Fibroblast of skin of right quadriceps (primary cell): ENCODE results near the gene KIF3B.
"Not testable (repeated sequence)": the region's sequence is repeated elsewhere in the genome, so short reads cannot be mapped to it uniquely, and the experiment has no call there.

Source experiments
- DNase-seq: peaks from one replicate; pipeline ENCODE4 v3.0.0-alpha.2; 2013

Gene KIF3B

DNA sequence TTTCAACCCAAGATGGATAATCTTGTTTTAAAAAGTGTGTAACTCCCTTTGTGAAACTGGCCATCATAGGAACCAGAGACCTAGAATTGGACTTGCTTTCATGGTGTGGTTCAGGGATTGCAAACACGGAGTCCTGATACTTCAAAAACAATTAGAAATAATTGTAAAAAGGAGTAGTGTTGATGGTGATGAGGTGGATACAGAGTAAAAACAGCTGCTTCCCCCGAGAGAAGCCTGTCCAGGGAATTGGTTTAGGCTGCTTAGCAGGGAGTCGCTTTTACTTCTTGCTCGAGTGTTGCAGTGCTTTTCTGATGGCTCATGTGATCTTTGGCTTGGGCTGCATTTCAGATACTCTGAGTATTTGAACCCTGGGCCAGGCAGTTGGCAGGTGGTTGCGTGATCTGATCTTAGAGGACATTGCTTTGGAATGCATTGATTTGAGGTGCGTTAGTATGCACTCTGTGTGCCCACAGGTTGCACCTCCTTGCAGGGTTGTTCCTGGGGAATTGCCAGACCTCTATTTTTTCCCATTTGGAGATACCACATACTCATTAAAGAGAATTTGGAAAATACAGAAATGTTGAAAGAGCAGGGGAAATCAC is 19.5 kb downstream of the KIF3B start:
- DNase-seq = no peak

DNA sequence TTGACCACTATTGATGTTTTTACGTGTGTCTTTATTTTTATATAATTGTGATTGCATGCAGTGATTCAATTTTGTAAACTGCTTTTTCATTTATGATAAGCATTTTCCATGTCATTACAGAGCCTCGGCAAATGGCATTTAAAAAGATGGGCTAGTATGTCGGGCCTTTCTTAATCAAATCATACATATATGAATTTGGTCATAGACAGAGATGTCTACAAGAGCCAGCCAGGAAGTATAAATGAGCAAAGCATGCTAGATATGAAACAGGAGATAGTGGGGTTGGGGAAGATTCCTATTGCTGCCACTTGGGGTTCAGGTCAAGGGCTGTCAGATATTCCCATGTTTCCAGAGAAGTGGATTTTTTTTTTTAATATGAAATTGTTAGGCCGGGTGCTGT is 20.0 kb downstream of the KIF3B start:
- no peak for DNase-seq

DNA sequence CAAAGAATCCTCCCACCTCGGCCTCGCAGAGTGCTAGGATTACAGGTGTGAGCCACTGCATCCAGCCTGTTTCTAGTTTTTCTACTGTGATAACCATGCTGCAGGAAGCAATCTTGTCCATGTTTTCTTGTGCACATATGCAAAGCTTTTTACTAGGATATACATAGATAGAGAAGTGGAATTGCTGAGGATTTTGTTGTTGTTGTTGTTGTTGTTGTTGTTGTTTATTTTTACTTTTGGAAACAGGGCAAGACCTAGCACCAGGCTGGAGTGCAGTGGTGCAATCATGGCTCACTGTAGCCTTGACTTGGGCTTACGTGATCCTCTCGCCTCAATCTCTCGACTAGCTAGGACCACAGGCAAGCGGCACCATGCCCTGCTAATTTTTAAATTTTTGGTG is 23.2 kb downstream of the KIF3B start:
- no peak for DNase-seq

DNA sequence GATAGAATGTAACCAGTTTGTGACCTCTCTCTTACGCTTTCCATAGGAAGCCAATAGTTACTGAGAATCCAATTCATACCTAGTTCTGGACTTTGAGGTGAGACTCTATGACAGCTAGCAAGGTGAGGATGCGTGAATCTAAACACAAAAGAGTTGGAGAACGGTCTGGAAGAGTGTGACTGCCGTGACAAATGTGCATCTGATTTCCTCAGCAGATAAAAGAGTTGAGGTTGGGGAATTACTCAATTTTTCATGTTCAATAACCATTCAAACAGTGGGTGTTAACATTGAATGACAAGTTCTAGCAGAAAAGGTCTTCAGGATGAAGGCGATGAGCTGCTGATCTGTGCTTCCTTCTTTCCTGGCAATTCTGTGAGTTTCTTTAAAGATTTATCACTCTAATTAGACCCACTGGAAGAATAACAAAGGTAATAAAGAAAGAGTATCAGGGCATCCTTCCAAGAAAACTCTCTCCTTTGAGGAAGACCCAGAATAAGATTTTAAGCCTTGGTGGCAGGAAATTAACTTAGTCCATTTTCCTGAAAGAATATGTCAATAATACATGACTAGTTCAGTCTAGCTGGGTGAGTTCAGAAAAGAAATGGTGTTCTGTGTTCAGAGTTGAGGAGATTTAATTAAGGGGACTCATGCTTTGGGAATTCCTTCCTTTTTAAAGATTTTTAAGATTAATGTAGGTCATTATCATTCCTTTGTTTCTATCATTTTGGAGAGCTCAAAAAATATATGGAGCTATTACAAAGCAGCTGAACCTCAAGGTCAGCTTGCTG is 24.5 kb downstream of the KIF3B start:
- DNase-seq = no peak

DNA sequence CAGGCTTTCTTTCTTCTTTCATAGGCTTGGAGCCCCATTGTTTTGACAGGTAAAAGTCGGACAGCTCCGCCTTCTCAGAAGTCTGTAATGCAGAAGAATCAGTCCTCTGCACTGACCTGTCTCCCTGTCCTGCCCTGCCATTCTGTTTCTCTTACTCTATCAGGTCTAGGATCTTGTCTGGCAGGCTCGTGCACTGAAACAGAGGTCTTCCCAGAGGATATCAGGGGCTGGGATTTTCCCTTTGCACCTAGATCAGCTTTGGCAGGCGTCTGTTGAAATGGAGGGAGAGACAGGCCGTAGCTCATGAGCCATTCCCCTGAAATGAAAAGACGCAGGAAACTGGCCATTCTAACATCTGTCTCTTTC is 25.0 kb downstream of the KIF3B start:
- DNase-seq = no peak

DNA sequence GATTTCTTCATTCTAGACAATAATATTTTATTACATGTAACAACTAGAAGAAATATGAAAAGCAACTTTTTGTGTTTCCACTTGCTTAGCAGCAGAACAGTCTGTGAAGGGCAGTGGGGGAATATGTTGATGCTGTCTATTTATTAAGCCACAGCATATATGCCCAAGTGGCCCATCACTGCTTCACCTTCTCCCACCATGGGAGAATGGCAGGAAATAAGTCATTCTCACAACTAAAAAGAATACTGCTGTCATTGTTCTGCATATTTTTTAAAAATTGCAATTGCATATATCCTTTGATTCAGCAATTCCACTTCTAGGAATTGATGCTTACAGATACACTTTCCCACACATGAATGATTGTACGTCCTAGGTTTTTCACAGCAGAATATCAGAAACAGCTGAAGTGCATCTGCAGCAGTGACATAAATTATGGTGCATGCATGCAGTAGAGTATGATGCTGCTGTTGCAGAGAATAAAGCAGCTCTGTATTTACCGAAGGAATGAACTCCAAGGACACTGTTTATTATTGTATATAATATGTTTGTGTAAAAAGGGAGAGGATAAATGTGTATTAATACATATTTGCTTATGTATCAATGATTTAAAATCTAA is 26.8 kb downstream of the KIF3B start:
- no peak for DNase-seq

DNA sequence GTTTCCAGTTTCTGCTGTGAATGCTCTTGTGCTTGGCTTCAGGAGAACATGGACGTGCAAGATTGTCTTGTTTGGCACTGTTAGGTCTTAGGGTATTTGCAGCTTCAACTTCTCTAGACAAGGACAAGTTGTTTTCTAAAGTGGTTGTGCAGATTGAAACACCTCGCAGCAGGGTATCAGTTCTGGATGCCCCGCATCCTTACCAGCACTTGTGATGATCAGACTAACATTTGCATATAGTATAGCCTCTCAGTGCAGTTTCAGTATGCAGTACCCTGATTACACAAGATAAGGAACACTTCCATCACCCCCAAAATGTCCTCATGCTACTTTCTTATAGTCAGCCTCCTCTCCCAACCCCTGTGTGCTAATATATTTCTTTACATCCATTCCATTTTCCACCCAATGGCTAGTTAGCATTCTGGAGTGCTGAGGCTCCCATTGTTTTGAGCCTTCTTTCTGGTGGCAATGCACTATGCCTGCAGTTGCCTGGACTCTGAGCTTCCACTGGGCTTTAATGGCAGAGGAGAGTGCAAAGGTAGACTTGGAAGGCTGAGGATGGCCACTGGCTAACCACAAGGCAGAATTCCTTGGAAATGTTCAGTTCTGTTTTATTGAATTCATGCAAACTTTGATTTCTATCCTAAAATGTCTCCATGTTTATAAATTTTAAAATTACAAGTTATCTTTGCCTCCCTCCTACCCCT is 35.4 kb downstream of the KIF3B start:
- no peak for DNase-seq

DNA sequence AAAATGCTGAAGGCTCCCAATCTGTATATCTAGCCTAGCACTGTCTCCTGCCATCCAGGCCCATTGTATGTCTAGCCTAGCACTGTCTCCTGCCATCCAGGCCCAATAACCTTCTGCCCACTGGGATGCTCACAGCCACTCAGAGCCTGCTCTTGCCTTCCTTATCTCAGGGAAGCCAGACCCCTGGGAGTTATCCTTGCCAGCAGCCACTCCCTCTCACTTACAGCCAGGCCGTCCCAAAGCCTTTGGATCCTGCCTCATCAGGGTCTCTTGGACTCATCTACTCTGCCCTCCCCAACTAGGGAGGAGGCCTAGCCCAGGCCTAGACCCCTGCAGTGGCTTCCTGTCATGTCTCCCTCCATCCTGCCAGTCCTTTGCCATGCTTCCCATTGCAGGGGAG is 37.3 kb downstream of the KIF3B start:
- no peak for DNase-seq

DNA sequence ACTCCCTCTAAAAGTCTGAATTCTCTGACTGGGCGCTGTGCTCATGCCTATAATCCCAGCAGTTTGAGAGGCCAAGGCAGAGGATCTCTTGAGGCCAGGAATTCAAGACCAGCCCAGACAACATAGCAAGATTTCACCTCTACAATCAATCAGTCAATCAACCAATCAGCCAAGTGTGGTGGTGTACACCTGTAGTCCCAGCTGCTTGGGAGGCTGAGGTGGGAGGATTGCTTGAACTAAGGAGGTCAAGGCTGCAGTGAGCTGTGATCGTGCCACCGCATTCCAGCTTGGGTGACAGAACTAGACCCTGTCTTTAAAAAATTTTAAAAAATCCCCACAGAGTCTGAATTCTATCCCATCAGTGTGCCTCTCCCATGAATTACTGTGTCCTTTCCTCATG is 37.9 kb downstream of the KIF3B start:
- no peak for DNase-seq

DNA sequence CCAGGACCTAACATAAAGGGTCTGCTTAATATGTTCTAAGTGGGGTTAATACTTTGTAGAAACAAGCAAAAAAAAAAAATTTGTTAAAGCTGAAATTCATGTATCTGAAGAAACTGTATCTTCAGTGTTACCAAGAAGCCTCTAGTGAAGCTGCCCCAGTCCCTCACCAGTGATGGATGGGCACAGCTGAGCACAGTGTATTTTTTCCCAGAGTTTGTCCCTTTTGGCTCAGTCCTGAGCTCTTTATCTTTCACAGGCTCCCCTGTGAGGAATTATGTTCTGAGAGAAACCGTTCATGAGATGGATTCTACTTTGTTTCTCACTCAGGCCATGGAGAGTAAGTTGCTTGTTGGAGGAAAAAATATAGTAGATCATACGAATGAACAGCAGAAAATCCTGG is 38.4 kb downstream of the KIF3B start:
- DNase-seq = no peak

DNA sequence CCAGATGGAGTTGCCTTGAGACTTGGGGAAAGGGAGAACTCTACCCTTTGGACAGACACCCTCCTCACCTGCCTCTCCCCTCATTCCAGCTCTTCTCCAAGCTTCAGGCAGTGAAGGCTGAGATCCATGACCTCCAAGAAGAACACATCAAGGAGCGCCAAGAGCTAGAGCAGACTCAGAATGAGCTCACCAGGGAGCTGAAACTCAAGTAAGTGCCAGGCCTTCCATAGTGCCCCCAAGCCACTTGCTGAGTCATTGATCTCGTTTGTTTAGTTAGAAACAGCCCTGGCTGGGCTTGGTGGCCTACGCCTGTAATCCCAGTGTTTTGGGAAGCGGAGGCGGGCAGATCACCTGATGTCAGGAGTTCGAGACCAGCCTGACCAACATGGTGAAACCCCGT is 39.2 kb downstream of the KIF3B start:
- no peak for DNase-seq

DNA sequence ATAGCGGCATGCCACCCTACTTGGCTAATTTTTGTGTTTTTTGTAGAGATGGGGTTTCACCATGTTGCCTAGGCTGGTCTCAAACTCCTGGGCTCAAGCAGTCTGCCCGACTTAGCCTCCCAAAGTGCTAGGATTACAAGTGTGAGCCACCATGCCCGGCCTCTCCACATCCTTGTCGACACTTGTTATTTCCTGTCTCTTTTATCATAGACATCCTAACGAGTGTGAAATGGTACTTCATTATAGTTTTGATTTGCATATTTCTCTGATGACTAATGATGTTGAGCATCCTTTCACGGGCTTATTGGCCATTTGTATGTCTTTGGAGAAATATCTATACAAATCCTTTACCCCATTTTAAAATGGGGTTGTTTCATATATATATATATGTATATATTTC is 41.6 kb downstream of the KIF3B start:
- no peak for DNase-seq

DNA sequence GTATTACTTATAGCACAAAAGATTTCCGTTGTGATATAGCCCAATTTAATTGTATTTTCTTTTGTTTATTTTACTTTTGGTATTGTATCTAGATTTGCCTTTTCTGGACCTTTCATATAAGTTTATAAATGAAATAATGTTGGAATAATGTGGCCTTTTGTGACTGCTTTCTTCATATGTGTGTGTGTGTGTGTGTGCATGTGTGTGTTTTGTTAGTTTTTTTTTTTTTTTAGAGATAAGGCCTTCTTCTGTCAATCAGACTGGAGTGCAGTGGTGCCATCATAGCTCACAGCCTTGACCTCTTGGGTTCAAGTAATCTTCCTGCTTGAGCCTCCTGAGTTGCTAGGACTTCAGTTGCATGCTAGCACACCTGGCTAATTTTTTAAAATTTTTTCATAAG is 42.9 kb downstream of the KIF3B start:
- no peak for DNase-seq

DNA sequence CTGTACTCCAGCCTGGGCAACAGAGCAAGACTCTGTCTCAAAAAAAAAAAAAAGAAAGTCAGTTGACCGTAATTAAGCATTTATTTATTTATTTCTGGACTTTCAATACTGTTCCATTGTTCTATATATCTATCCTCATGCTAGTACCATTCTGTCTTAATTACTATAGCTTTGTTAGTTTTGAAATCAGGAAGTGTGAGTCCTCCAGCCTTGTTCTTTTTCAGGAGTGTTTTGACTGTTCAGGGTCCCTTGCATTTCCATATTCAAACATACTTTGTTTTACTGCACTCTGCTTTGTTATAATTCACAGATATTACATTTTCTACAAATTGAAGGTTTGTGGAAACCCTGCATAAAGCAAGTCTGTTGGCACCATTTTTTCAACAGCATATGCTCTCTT is 43.9 kb downstream of the KIF3B start:
- DNase-seq = no peak

DNA sequence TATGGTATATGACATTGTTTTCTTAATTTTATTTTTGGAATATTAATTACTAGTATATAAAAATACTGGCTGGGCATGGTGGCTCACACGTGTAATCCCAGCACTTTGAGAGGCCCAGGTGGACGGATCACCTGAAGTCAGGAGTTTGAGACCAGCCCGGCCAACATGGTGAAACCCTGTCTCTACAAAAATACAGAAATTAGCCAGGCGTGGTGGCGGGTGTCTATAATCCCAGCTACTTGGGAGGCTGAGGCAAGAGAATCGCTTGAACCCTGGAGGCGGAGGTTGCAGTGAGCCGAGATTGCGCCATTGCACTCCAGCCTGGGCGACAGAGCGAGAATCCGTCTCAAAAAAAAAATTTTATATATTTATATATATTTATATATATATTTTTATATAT is 44.8 kb downstream of the KIF3B start:
- DNase-seq = not testable (repeated sequence)

DNA sequence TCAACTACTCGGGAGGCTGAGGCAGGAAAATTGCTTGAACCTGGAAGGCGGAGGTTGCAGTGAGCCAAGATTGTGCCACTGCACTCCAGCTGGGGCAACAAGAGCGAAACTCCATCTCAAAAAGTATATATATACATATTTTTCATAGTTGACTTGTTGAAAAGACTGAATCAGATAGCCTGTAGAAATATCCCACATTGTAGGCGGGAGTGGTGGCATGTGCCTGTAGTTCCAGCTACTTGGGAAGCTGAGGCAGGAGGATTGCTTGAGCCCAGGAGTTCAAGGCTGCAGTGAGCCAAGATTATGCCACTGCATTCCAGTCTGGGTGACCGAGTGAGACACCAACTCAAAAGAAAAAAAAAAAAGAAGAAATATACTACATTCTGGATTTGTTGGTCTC is 46.3 kb downstream of the KIF3B start:
- not testable (repeated sequence) for DNase-seq

DNA sequence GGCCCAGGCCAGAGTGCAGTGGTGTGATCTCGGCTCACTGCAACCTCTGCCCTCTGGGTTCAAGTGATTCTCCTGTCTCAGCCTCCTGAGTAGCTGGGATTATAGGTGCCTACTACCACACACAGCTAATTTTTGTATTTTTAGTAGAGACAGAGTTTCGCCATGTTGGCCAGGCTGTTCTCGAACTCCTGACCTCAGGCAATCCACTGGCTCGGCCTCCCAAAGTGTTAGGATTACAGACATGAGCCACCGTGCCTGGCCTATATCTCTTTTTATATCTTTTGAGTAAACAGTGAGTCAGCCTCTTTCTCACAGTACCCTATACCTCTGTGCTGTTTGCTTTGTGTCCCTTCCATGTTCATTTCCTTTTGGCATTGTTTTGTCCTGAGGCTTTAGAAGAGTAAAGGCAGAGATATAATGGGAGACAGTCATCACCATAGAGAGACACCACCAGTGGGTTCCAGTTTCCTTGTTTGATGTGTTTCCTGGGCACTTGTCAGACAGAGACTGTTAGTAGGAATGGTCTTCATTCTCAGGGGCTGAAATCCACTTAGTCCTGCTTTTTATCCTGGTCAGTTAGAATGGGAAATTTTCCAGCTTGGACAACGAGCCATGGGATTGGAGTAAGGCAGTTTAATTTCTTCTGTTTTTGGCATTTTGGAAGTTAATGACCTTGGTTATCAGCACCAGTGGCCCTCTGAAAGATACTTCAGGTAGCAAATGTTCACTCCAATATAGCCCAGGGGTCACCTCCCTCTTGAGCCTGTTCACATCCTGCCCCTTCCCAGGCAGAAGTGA is 48.5 kb downstream of the KIF3B start:
- DNase-seq = peak; percentile 51

DNA sequence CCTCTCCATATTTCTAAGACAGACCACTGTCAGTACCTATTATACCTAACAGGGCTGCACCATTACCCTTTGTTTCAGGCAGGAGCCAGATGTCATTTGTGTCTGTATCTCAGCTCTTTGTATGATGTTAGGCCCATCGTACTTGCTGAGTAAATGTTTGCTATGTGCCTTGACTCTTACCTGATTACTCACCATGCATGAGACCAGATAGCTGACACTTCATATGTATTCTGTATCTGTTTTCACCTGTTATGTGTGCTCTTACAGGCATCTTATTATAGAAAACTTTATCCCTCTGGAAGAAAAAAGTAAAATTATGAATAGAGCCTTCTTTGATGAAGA is 49.0 kb downstream of the KIF3B start:
- no peak for DNase-seq

DNA sequence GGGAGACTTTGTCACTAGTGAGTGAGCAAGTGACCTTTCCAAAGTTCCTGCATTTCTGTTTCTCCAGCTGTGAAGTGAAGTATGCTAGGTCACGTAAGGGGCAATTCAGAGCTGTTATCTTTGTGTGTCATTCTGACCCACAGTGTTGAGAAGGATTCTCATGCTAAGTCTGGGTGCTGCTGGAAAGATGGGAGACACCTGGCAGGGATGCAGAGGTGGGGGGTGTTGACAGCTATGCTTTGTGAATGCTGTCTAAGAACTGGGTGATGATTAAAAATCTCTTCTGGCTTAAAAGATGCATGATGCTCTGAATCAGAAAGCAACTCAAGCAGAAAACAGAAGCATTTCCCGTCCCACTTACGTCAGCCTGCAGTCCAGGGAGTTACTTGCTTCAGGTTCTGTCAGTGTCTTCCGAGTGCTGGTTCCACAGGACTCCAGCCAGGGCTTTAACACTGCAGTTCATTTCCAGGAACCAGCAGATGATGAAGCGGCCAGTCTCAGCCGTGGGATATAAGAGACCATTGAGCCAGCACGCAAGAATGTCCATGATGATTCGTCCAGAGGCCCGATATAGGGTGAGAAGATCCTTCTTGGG is 49.7 kb downstream of the KIF3B start:
- peak; percentile 54 for DNase-seq

DNA sequence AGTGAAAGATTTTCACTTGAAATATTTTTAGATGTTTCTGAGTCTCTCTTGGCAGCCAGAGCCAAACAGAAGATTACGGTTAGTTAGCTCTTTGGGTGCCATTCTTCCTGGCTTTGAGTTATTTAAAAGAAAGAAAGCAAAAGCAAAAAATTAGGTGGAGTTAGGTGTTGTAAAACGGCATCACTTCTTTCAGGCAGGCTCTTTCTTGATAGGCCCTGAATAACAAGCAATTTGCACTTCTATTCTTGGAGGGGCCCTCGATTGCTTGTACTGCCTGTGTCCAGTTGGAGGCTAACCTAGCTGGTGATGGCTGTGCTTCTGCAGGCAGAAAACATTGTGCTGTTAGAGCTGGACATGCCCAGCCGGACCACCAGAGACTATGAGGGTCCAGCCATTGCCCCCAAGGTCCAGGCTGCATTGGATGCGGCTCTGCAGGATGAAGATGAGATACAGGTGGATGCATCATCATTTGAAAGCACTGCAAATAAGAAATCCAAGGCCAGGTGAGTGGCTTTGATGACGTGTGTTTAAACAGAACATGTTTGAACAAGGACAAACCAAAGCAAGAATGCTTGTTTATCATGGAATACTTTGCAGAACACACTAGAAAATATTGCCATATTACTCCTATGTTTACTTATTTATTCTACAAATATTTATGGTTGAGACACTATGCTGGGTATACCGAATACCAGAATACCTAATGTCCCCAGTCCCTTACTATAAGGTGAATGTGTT is 52.5 kb downstream of the KIF3B start:
- no peak for DNase-seq

DNA sequence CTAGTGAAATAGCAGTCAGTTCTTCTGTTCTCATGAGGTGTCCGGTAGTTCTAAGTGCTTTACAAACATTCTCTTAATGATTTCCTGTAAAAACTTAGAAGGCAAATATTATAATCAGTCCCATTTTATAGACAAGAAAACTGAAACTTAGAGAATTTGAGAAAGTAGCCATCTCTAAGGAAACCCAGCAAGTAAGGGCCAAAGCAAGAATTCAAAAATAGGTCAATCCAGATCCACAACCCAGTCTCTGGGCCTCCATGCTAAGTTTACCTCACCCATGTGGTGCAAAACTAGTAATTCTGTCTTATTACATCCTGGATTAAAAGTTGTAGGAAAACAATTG is 53.1 kb downstream of the KIF3B start:
- no peak for DNase-seq

DNA sequence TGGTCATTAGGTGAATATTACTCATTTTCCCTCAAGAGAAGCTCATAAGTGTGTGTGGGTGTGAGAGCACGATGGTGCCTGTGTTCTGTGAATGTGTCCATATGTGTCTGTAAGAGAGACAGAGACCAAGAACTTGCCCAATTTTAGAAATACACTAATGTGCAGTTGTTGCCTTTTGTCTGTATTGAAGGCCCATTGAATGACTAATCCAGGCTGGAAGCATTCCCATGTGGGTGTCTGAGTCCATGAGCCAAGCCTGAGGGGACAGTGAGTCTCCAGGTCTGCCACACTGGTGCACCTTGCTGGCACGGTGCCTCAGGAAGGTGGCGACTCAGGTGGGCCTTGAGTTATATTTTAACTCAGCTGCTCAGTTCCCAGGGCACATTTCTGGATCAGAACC is 55.2 kb downstream of the KIF3B start:
- DNase-seq = peak; percentile 54
